NOMO-1 (cell line): Measurements from ENCODE around the gene ACE.

Experiments
- DNase-seq, 2 experiments: peaks; one replicate each; lab custom pipeline; 2025; ENCODE audit not compliant: unreplicated experiment in 2 of 2; lab: John Stamatoyannopoulos, UW

Gene ACE

GRCh38 chr17:63490329-63490728 lies 13.5 kb downstream of the ACE start:
- DNase-seq, result no peak

- no peak for DNase-seq
Measured at GRCh38 chr17:63490858-63491400, 14.1 kb downstream of the ACE start.

DNA sequence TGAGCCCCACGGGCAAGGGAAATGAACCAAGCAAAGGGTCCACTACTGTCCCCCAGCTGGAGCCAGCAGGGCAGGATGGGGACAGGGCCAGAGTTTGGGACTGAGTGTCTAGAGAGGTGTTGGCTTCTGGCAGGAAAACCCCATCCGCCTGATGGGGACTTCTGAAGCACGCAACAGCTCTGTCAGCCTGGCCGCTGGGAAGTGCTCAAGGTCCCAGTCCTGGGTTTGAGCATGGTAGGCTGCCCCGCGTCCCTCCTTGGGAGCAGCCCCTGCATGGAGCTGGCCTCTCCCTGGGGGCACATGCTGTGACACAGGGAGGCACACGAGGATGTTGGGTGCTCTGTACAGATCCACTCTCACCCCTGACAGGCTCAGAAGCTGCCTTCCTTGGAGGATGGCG lies 14.6 kb downstream of the ACE start:
- no peak for DNase-seq

- DNase-seq, result no peak
Measured at GRCh38 chr17:63491977-63492618, 15.2 kb downstream of the ACE start.

- no peak for DNase-seq
Measured at GRCh38 chr17:63492940-63493339, 16.1 kb downstream of the ACE start.

GRCh38 chr17:63493411-63493810 lies 16.6 kb downstream of the ACE start:
- no peak for DNase-seq

DNA sequence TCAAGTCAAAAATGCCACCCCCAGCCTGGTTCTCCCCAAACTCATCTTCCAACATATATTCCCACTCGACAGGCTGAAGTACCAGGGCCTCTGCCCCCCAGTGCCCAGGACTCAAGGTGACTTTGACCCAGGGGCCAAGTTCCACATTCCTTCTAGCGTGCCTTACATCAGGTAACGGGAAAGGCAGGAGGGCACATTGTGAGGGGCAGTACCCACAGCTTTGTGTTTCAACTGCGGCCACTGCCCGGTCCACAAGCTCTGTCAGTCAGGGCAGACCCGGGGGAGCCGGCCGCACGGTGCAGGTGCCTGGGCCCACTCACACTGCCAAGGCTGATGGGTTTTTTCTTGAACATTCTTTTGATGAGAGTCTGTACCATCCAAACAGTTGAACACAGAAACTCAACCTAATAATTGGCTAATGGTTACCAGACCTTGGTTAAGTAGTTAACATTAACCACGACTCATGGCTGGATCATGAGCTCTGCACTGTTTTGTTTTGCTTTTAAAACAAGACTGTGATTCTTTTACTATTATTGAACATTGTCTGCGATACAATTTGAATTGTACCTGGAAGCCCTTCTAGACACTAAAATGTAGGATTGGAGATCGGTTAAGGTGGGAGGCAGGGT lies 17.6 kb downstream of the ACE start:
- DNase-seq, result no peak

- no peak for DNase-seq
Measured at GRCh38 chr17:63495491-63495890, 18.6 kb downstream of the ACE start.

DNA sequence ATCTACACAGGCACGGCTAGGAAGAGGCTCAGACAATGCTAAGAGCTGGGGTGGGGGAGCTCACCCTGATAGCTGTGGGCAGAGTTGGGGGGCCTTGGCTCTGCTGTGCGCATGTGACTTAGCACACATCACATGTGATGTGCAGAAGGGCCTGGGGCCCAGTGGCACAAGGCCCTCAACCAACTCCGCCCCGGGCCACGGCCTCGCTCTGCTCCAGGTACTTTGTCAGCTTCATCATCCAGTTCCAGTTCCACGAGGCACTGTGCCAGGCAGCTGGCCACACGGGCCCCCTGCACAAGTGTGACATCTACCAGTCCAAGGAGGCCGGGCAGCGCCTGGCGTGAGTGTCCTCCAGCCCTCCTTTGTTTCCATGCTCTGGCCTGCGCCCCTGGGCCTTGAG lies 19.3 kb downstream of the ACE start:
- DNase-seq, result no peak

- no peak for DNase-seq
Measured at GRCh38 chr17:63496663-63497400, 20.0 kb downstream of the ACE start.

DNA sequence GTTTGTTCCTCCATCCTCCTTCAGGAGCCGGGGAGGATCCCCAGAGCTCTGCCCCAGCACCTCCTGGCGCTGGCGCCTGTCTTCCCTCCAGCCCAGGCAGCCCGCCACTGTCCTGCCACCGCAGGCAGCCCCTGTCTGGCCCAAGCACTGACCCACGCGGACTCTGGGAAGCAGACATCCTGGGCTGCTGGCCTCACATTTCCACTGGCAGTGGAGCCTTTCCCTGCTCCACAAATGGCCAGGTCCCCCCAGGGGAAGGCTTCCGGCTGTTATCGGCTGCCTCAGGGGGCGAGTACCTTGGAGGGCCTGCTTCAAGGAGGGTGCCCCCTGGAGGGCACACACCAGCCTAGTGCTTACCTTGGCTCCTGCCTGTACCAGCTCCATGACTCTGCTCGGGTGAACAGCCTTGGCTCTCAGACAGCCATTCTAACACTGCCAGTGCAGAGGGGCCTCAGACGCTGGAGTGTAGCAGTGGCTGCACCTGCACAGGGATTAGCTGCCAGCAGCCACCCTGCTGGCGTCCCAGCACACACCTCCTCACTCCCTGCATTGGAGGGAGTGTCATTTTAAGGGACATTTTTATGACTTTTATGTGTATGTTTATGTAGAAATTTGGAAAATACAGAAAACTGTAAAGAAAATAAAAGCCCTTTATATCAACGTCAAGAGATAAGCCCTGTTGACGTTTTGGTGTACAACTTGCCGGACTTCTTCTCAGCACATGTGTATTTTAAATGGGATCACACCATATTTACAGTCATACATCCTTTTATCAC lies 21.0 kb downstream of the ACE start:
- no peak for DNase-seq

- DNase-seq, result no peak
Measured at GRCh38 chr17:63498626-63499195, 21.9 kb downstream of the ACE start.

DNA sequence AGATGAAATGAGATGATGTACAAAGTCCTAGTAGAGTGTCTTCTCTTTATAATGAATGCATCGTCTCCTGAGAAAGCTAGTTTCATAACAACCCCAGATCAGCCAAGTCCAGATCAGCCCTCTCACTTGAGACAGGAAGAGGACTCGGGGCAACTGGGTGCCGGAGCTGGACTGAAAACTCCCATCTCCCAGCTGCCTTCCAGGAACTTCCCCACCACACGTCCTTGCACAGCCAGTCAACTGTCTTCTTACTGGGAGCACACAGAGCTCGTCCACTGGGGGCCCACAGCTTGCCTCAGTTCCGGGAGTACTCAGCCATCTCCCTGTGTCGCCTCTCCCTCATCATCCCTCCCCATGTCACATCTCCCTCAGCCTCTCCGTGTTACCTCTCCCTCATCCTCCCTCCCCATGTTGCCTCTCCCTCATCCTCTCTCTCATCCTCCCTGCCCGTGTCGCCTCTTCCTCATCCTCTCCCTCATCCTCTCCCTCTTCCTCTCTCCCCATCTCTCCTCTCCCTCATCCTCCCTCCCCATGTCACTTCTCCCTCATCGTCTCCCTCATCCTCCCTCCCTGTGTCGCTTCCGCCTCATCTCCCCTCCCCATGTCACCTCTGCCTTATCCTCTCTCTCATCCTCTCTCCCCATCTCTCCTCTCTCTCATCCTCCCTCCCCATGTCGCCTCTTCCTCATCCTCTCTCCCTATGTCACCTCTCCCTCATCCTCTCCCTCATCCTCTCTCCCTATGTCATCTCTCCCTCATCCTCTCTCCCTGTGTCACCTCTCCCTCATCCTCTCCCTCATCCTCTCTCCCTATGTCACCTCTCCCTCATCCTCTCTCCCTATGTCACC lies 23.9 kb downstream of the ACE start:
- DNase-seq, result no peak

GRCh38 chr17:63503341-63503705 lies 26.5 kb downstream of the ACE start:
- DNase-seq, result no peak

DNA sequence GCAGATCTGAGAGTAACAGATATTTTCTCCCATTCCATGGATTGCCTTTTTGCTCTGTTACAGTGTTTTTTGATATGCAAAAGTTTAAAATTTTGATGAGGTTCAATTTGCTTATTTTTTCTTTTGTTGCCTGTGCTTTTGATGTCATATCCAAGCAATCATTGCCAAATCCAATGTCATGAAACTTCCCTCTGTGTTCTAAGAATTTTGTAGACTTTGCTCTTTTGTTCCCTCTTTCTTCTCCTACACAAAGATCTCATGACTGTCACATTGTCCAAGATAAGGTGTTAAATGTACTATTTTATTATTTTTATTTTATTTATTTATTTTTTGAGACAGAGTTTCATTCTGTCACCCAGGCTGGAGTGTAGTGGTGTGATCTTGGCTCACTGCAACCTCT lies 27.4 kb downstream of the ACE start:
- no peak for DNase-seq

DNA sequence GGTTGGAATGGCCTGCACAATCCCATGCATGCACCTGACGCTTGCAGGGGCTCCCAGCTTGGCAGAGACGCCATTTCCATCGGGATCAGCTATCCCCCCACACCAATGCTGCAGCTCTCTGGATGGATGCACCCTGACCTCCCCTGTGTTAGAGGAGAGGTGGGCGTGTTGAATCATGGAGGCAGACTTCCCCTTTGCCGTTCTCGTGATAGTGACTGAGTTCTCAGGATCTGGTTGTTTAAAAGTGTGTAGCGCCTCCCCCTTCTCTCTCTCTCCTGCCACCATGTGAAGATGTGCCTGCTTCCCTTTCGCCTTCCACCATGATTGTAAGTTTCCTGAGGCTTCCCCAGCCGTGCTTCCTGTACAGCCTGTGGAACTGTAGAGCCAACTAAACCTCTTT lies 28.5 kb downstream of the ACE start:
- no peak for DNase-seq

DNA sequence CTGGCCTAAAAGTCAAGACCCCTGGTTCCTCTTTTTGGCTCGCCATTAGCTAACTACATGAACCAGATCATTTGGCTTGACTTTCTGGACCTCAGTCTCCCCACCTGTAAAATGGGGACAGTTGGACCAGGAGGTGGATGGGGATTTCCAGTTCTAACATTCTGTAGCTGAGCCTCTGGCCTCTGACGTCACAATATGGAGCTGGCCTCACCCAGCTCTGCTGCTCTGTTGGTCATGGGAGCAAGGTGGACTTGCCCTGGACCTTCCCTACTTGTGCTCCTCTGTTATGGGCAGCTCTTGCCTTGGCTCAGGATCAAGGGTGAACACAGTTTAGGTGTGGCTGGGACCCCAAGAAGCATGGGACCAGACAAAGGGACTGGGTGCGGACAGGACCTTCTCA lies 29.8 kb downstream of the ACE start:
- DNase-seq, result no peak

GRCh38 chr17:63511331-63511730 lies 34.5 kb downstream of the ACE start:
- no peak for DNase-seq

DNA sequence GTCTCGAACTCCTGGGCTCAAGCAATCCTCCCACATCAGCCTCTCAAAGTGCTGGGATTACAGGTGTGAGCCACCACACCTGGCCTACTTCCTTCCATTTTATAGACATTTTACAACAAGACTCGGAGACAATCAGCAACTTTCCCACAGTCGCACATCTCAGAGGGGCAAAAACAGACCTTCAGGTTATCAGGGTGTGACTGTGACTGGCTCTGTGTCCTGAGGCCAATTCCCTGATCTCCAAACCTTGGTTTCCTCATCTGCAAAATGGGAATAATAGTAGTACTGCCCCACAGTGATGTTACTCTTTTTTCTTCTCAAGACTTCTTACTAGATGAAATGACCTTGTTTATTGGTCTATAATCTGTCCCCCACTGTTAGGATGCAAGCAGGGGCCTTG lies 35.5 kb downstream of the ACE start:
- no peak for DNase-seq
